Vagina (tissue), 2 donors: ENCODE data around the gene ADAMTS17.

Experiments
- POLR2A ChIP-seq, 2 donors: fragments of 450-650 bp; IDR thresholded peaks; one replicate each; pipeline ENCODE4 v1.6.1; 2017; ENCODE audit warnings: antibody characterized with exemption in 2 of 2, mild to moderate bottlenecking in 2 of 2, moderate library complexity in 2 of 2
- TF ChIP-seq, protein P1 (sequence below), 3 experiments: fragments of 450-650 bp in 2 of 3; fragments of 200-600 bp in 1 of 3; sonication (generic) in 1 of 3; IDR thresholded peaks; one replicate each; pipeline ENCODE4 v1.5.1; 2017 to 2019; ENCODE audit warnings: antibody characterized with exemption in 3 of 3, mild to moderate bottlenecking in 2 of 3, moderate library complexity in 2 of 3

DNA sequence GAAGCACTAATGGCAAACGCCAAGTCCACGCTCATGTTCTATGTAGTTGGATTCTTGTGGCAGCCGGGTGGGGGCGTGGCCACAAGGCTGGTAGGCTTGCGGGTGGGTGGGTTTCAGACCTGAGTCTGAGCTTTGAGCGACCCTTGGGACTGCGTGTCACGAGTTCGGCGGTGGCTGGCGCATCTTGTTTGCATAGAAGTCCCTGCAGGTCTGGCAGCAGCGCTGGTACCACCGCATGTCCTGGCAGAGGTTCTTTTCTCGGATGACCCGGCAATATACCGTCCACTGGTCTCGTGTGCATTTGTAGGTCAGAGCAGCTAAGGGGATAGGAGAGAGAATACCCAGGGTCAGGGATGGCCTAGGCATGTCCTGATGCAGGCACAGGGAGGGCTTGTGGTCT is 367.5 kb downstream of the ADAMTS17 start:
- TF ChIP-seq, protein P1, sequence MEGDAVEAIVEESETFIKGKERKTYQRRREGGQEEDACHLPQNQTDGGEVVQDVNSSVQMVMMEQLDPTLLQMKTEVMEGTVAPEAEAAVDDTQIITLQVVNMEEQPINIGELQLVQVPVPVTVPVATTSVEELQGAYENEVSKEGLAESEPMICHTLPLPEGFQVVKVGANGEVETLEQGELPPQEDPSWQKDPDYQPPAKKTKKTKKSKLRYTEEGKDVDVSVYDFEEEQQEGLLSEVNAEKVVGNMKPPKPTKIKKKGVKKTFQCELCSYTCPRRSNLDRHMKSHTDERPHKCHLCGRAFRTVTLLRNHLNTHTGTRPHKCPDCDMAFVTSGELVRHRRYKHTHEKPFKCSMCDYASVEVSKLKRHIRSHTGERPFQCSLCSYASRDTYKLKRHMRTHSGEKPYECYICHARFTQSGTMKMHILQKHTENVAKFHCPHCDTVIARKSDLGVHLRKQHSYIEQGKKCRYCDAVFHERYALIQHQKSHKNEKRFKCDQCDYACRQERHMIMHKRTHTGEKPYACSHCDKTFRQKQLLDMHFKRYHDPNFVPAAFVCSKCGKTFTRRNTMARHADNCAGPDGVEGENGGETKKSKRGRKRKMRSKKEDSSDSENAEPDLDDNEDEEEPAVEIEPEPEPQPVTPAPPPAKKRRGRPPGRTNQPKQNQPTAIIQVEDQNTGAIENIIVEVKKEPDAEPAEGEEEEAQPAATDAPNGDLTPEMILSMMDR (IDR thresholded peaks at IDR 0.05), result no peak
- no peak for TF ChIP-seq POLR2A (IDR thresholded peaks at IDR 0.05)
